Left ventricle myocardium inferior (tissue), 1 donor: Measurements from ENCODE around the gene ANKIB1. TPM values are rescaled to one million over a fixed set of nuclear protein-coding genes. Genes with fewer than 3 reads are reported as not detected.

Source experiments
- DNase-seq: peaks from one replicate; pipeline ENCODE4 v3.0.0-alpha.2; 2020
- H3K27ac ChIP-seq: fragments of 200-600 bp; replicated peaks from 2 replicates; pipeline ENCODE4 v1.8.0; 2021
- H3K27me3 ChIP-seq: fragments of 200-600 bp; 2 replicates; pipeline ENCODE4 v1.8.0; 2021; ENCODE audit warnings: low read depth
- H3K36me3 ChIP-seq: fragments of 200-600 bp; 2 replicates; pipeline ENCODE4 v1.8.0; 2021
- H3K4me1 ChIP-seq: fragments of 200-600 bp; 2 replicates; pipeline ENCODE4 v1.8.0; 2021
- H3K4me3 ChIP-seq: fragments of 200-600 bp; 2 replicates; pipeline ENCODE4 v1.8.0; 2021; ENCODE audit warnings: mild to moderate bottlenecking, moderate library complexity
- H3K9me3 ChIP-seq: fragments of 200-600 bp; replicated peaks from 2 replicates; pipeline ENCODE4 v1.8.0; 2021
- CTCF ChIP-seq: fragments of 200-600 bp; IDR thresholded peaks from 2 replicates; pipeline ENCODE4 v1.8.0; 2021; ENCODE audit warnings: antibody characterized with exemption, mild to moderate bottlenecking, borderline replicate concordance
- intact Hi-C: fragments of 100-400 bp; cut with micrococcal nuclease; formaldehyde crosslinking; loops from one replicate; pipeline ENCODE4 v1.11.0; 2022
- total RNA-seq: library from RNA; stranded (reverse); fragmentation: NEBNext Ultra II Directional; extraction: Animal tissue kit (Norgen Biotek cat#: 25700); gene quantifications from one replicate; pipeline ENCODE4 v1.2.1, GENCODE V29; 2021
- donor health status: DM: no; HTN: yes; CAD: no; lungs with severe emphysema.

ANKIB1 gene
- total RNA-seq, 1 donor from 2014 or later: 49.9 TPM

GRCh38 chr7:92295391-92295790 is 49.6 kb downstream of the ANKIB1 start:
- Histone ChIP-seq H3K4me1 (peaks cover 37% of the 10 kb centered on the region), H3K36me3 (no peaks in the 10 kb centered on the region), H3K4me3 (peak overlapping the region; percentile 45), H3K27me3 (no peaks in the 10 kb centered on the region), H3K27ac (peak overlapping the region; percentile 48), H3K9me3 (no peaks in the 10 kb centered on the region)
- no peak for DNase-seq
- intact Hi-C loops: no loop called here
- TF ChIP-seq CTCF: no peak

GRCh38 chr7:92296235-92296634 is 50.5 kb downstream of the ANKIB1 start:
- H3K4me3 ChIP-seq: no peak overlapping the region
- DNase-seq: no peak
- no peak for TF ChIP-seq CTCF
- peaks cover 6% of the 10 kb centered on the region for H3K36me3 ChIP-seq
- H3K9me3 ChIP-seq: no peaks in the 10 kb centered on the region
- intact Hi-C loops: no loop called here
- peak overlapping the region; percentile 48 for H3K27ac ChIP-seq
- peaks cover 37% of the 10 kb centered on the region for H3K4me1 ChIP-seq
- no peaks in the 10 kb centered on the region for H3K27me3 ChIP-seq

GRCh38 chr7:92296880-92297445 is 51.2 kb downstream of the ANKIB1 start:
- H3K4me3 ChIP-seq: no peak overlapping the region
- no peaks in the 10 kb centered on the region for H3K27me3 ChIP-seq
- peaks cover 37% of the 10 kb centered on the region for H3K4me1 ChIP-seq
- intact Hi-C loops: no loop called here
- DNase-seq: no peak
- TF ChIP-seq CTCF: no peak
- H3K9me3 ChIP-seq: no peaks in the 10 kb centered on the region
- H3K36me3 ChIP-seq: peaks cover 7% of the 10 kb centered on the region
- no peak overlapping the region for H3K27ac ChIP-seq

GRCh38 chr7:92297736-92298135 is 52.0 kb downstream of the ANKIB1 start:
- peaks cover 36% of the 10 kb centered on the region for H3K4me1 ChIP-seq
- no peak for TF ChIP-seq CTCF
- H3K4me3 ChIP-seq: no peak overlapping the region
- intact Hi-C loops: no loop called here
- H3K27me3 ChIP-seq: no peaks in the 10 kb centered on the region
- H3K9me3 ChIP-seq: no peaks in the 10 kb centered on the region
- no peak for DNase-seq
- H3K36me3 ChIP-seq: peaks cover 7% of the 10 kb centered on the region
- no peak overlapping the region for H3K27ac ChIP-seq

- Histone ChIP-seq H3K27ac (no peak overlapping the region), H3K27me3 (no peaks in the 10 kb centered on the region), H3K36me3 (peaks cover 17% of the 10 kb centered on the region), H3K4me1 (no peaks in the 10 kb centered on the region), H3K4me3 (no peak overlapping the region), H3K9me3 (no peaks in the 10 kb centered on the region)
- intact Hi-C loops: no loop called here
- TF ChIP-seq CTCF: no peak
- no peak for DNase-seq
These were observed 58.0 kb downstream of the ANKIB1 start for GRCh38 chr7:92303761-92304160.
